Esophagus squamous epithelium (tissue), 4 donors: ENCODE results near the gene NAP1L4.

Source experiments
- CTCF ChIP-seq, 6 experiments: fragments of 450-650 bp in 4 of 6; fragments of 200-600 bp in 2 of 6; sonication (generic) in 2 of 6; IDR thresholded peaks; one replicate each; pipeline ENCODE4 v1.5.1; 2016 to 2019; ENCODE audit warnings: antibody characterized with exemption in 6 of 6, mild to moderate bottlenecking in 4 of 6, moderate library complexity in 4 of 6
- POLR2A ChIP-seq, 4 donors: fragments of 450-650 bp; IDR thresholded peaks; one replicate each; pipeline ENCODE4 v1.6.1; 2017; ENCODE audit warnings: antibody characterized with exemption in 4 of 4, mild to moderate bottlenecking in 4 of 4, moderate library complexity in 3 of 4

- TF ChIP-seq POLR2A (IDR thresholded peaks at IDR 0.05) (no peak), CTCF (IDR thresholded peaks at IDR 0.05) (no peak)
Measured at GRCh38 chr11:2916114-2916891, 75.8 kb downstream of the NAP1L4 start.
